Mesodermal cell (in vitro differentiated cells): Measurements from ENCODE around the gene NDUFA13.

Source experiments
- H3K27ac ChIP-seq: 2 replicates; pipeline ENCODE4 v1.7.0; 2013; ENCODE audit warnings: mild to moderate bottlenecking, low read depth, low read length, moderate library complexity; ENCODE audit not compliant: severe bottlenecking
- H3K36me3 ChIP-seq: 2 replicates; pipeline ENCODE4 v1.7.1; 2013; ENCODE audit warnings: mild to moderate bottlenecking, low read length, moderate library complexity; ENCODE audit not compliant: control insufficient read depth, insufficient read depth
- H3K4me1 ChIP-seq: one replicate; pipeline ENCODE4 v1.7.1; 2013; ENCODE audit warnings: mild to moderate bottlenecking, low read length; ENCODE audit not compliant: insufficient read depth, control insufficient read depth, poor library complexity, severe bottlenecking
- H3K4me3 ChIP-seq: 2 replicates; pipeline ENCODE4 v1.7.0; 2013; ENCODE audit warnings: low read length, control low read depth, mild to moderate bottlenecking; ENCODE audit not compliant: insufficient read depth, poor library complexity, severe bottlenecking; ENCODE audit errors: extremely low read depth
- H3K9me3 ChIP-seq: 2 replicates; pipeline ENCODE4 v1.7.1; 2013; ENCODE audit warnings: mild to moderate bottlenecking, low read length, moderate library complexity; ENCODE audit not compliant: control insufficient read depth
- WGBS, 2 experiments: methylation state at CpG; one replicate each; pipeline ENCODE4 v1.1.5; 2013; ENCODE audit warnings: missing lambda C conversion rate in 2 of 2; ENCODE audit not compliant: insufficient coverage in 2 of 2; 5-methylcytosine and 5-hydroxymethylcytosine counted together

NDUFA13 gene

GRCh38 chr19:19544257-19544953 is 28.4 kb downstream of the NDUFA13 start:
- 95 to 96% methylated on average over 52 to 75 of the region's 75 CpGs for WGBS, 2 experiments
- no peaks in the 10 kb centered on the region for H3K9me3 ChIP-seq
- H3K4me3 ChIP-seq, result no peak overlapping the region
- no peaks in the 10 kb centered on the region for H3K4me1 ChIP-seq
- no peak overlapping the region for H3K27ac ChIP-seq
- H3K36me3 ChIP-seq, result no peaks in the 10 kb centered on the region

GRCh38 chr19:19544954-19545591 is 29.0 kb downstream of the NDUFA13 start:
- H3K27ac ChIP-seq, result no peak overlapping the region
- no peaks in the 10 kb centered on the region for H3K9me3 ChIP-seq
- no peak overlapping the region for H3K4me3 ChIP-seq
- WGBS, 2 experiments, result 94% methylated on average over 53 of the region's 53 CpGs
- H3K4me1 ChIP-seq, result peaks cover 2% of the 10 kb centered on the region
- H3K36me3 ChIP-seq, result no peaks in the 10 kb centered on the region

- Histone ChIP-seq H3K27ac (no peak overlapping the region), H3K36me3 (no peaks in the 10 kb centered on the region), H3K4me1 (peaks cover 8% of the 10 kb centered on the region), H3K9me3 (no peaks in the 10 kb centered on the region), H3K4me3 (no peak overlapping the region)
- WGBS, 2 experiments, result 96 to 97% methylated on average over 22 to 23 of the region's 23 CpGs
Observed at GRCh38 chr19:19545707-19546106, 29.7 kb downstream of the NDUFA13 start.

GRCh38 chr19:19546751-19547162 is 30.7 kb downstream of the NDUFA13 start:
- Histone ChIP-seq H3K36me3 (no peaks in the 10 kb centered on the region), H3K9me3 (no peaks in the 10 kb centered on the region), H3K27ac (no peak overlapping the region), H3K4me3 (no peak overlapping the region), H3K4me1 (peaks cover 8% of the 10 kb centered on the region)
- 88 to 92% methylated on average over 10 to 19 of the region's 19 CpGs for WGBS, 2 experiments

- Histone ChIP-seq H3K4me1 (peaks cover 8% of the 10 kb centered on the region), H3K27ac (no peak overlapping the region), H3K36me3 (no peaks in the 10 kb centered on the region), H3K4me3 (no peak overlapping the region), H3K9me3 (no peaks in the 10 kb centered on the region)
- WGBS, 2 experiments, result 84 to 91% methylated on average over 9 to 13 of the region's 15 CpGs
Observed at GRCh38 chr19:19547674-19548336, 31.8 kb downstream of the NDUFA13 start.

- WGBS, 2 experiments, result 85 to 89% methylated on average over 11 to 12 of the region's 13 CpGs
- Histone ChIP-seq H3K27ac (no peak overlapping the region), H3K4me1 (peaks cover 8% of the 10 kb centered on the region), H3K36me3 (no peaks in the 10 kb centered on the region), H3K9me3 (no peaks in the 10 kb centered on the region), H3K4me3 (no peak overlapping the region)
Observed at GRCh38 chr19:19548915-19549759, 33.1 kb downstream of the NDUFA13 start.

GRCh38 chr19:19549804-19550464 is 33.9 kb downstream of the NDUFA13 start:
- 82 to 90% methylated on average over 18 to 19 of the region's 23 CpGs for WGBS, 2 experiments
- Histone ChIP-seq H3K27ac (no peak overlapping the region), H3K4me3 (no peak overlapping the region), H3K4me1 (peaks cover 8% of the 10 kb centered on the region), H3K36me3 (no peaks in the 10 kb centered on the region), H3K9me3 (no peaks in the 10 kb centered on the region)

- peaks cover 8% of the 10 kb centered on the region for H3K4me1 ChIP-seq
- H3K4me3 ChIP-seq, result no peak overlapping the region
- H3K36me3 ChIP-seq, result no peaks in the 10 kb centered on the region
- 66 to 68% methylated on average over 6 to 7 of the region's 8 CpGs for WGBS, 2 experiments
- no peak overlapping the region for H3K27ac ChIP-seq
- H3K9me3 ChIP-seq, result no peaks in the 10 kb centered on the region
Observed at GRCh38 chr19:19550485-19550929, 34.5 kb downstream of the NDUFA13 start.

- Histone ChIP-seq H3K27ac (no peak overlapping the region), H3K9me3 (no peaks in the 10 kb centered on the region), H3K4me3 (no peak overlapping the region), H3K4me1 (peaks cover 8% of the 10 kb centered on the region), H3K36me3 (no peaks in the 10 kb centered on the region)
- WGBS, 2 experiments, result 86 to 89% methylated on average over 9 of the region's 10 CpGs
Observed at GRCh38 chr19:19550972-19551852, 35.2 kb downstream of the NDUFA13 start.
